ENCODE data around the gene IL34. TPM values are rescaled to one million over a fixed set of nuclear protein-coding genes. Genes with fewer than 3 reads are reported as not detected.
A peak's percentile ranks its signal among the peaks of the same experiment; 100 is the strongest.

IL34 gene
- total and polyA plus RNA-seq, 2 of the 8 experiments (the other 6 are each of a cell fraction or from before 2014, with no cell fraction given): 4.6 to 5.6 TPM

DNA sequence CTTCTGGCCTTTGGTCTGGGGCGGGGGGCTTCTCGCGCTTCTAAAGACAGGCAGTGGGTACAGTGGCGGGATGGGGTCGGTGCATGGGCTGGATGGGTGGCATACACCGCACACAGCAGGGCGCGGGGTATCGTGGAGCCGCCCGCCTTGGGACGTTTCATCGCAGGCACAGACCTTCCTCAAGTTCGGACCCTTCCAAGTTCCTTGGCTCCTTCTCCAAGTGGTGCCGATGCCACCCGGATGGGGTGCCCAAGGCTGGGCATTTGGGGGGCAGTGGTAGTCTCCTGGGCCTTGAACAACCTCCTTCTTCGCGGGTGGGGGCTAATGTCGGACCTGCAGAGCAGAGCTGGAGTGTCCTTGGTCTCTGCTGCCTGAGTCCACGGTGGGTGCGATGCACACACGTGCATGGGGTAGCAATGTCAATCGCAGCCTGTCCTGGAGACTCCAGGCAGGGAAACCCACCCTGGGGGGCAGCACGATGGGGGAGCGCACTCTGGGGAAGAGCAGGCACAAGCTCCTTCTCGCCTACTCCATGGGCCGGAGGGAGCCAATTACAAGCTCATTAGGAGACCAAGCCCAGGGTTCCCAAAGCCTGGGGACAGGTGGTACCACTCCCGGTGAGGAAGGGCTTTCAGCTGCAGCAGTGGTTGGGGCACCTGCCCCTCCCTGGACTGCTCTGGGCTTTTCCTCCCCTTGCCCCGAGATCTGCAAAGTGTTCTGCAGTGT lies 40.2 kb downstream of the IL34 start:
- no peak overlapping the region for H2AFZ ChIP-seq (ENCODE audit: low read length)
- H3K14ac ChIP-seq (ENCODE audit: insufficient read length): no peak overlapping the region
- FAIRE-seq (no peak), DNase-seq (ENCODE audit: low read depth in 1 of 2, low spot score in 2 of 2) (no peak)
- WGBS, 2 experiments (ENCODE audit: extremely low coverage in 1 of 2, insufficient coverage in 1 of 2, insufficient read length in 1 of 2, insufficient replicate concordance in 2 of 2, low coverage in 1 of 2, low lambda C conversion rate in 2 of 2, missing lambda C conversion rate in 1 of 2): 56% methylated on average over 24 of the region's 29 CpGs; no CpG with 5 or more reads in 1 of the 2 experiments
- ChIA-PET POLR2A (ENCODE audit: partially characterized antibody) (interaction anchor here (0.8 to 2.2 kb wide), 5 partner anchors 10 to 75 kb away, joined by 3 to 13 read pairs (median 5); no protein-coding TSS in a partner anchor), CTCF (ENCODE audit: partially characterized antibody) (interaction anchor here (0.6 to 6.8 kb wide), 9 partner anchors 9 to 1075 kb away, joined by 3 to 57 read pairs (median 7); no protein-coding TSS in a partner anchor)
- H4K5ac ChIP-seq (ENCODE audit: insufficient read length, low read depth, low read length): no peak overlapping the region
- peak; percentile 18 for TF ChIP-seq KDM4A (IDR thresholded peaks at IDR 0.05; ENCODE audit: low read depth, low read length, severe bottlenecking)
- TF ChIP-seq, protein P1, sequence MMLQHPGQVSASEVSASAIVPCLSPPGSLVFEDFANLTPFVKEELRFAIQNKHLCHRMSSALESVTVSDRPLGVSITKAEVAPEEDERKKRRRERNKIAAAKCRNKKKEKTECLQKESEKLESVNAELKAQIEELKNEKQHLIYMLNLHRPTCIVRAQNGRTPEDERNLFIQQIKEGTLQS (IDR thresholded peaks at IDR 0.05; ENCODE audit: insufficient read depth, low read depth, low read length): no peak
- H3K23me2 ChIP-seq (ENCODE audit: low read depth, low read length): peaks cover 6% of the 10 kb centered on the region; the same call in 1 of the 2 replicates
- H3K18ac ChIP-seq (ENCODE audit: extremely low read depth, low read length): peak overlapping the region; percentile 5; the same call in 1 of the 2 replicates
- peak overlapping the region; percentile 13; the same call in 1 of the 2 replicates for H2BK5ac ChIP-seq (ENCODE audit: low read depth, low read length)
- 0 out of 2 replicates have a peak overlapping the region, but pooled peaks have one; percentile 48 for H2BK15ac ChIP-seq (ENCODE audit: low read length)
- no peak overlapping the region for H3K9ac ChIP-seq (replicated peaks in 1 of 4; ENCODE audit: extremely low read depth in 1 of 4, low read depth in 3 of 4, low read length in 3 of 4)
- H3K79me2 ChIP-seq (ENCODE audit: control insufficient read depth in 1 of 2, insufficient read depth in 2 of 2, low read length in 2 of 2): no peaks in the 10 kb centered on the region; a peak in 1 of 4 replicates
- peak overlapping the region; percentile 76; the same call in 1 of the 2 replicates for H2BK12ac ChIP-seq (ENCODE audit: low read depth, low read length)
- H3K56ac ChIP-seq (replicated peaks; ENCODE audit: insufficient read length, low read depth, low read length): no peak overlapping the region
- H2BK120ac ChIP-seq (replicated peaks; ENCODE audit: low read depth, low read length): no peak overlapping the region
- no peaks in the 10 kb centered on the region for H3K36me3 ChIP-seq (ENCODE audit: control insufficient read depth in 2 of 4, insufficient read depth in 4 of 4, low read length in 3 of 4)
- H3K9me3 ChIP-seq (ENCODE audit: insufficient read depth in 2 of 2, low read depth in 1 of 2, low read length in 1 of 2): no peaks in the 10 kb centered on the region
- H3K23ac ChIP-seq (ENCODE audit: insufficient read length): no peak overlapping the region
- H2BK20ac ChIP-seq (ENCODE audit: low read length): no peak overlapping the region
- H2AK5ac ChIP-seq (ENCODE audit: low read depth, low read length): no peak overlapping the region
- H3K4me2 ChIP-seq (ENCODE audit: insufficient read depth in 1 of 2, low read depth in 2 of 2, low read length in 2 of 2): peak overlapping the region; percentile 14 to 65; a peak in 3 of 4 replicates
- peak overlapping the region; percentile 21 to 57 (median 38); a peak in 7 of 8 replicates for H3K4me3 ChIP-seq (ENCODE audit: extremely low read depth in 1 of 4, insufficient read depth in 2 of 4, low read depth in 3 of 4, low read length in 4 of 4)
- no peak overlapping the region for H3K27ac ChIP-seq (ENCODE audit: low read depth, low read length)
- H4K20me1 ChIP-seq (replicated peaks in 1 of 2; ENCODE audit: control insufficient read depth in 1 of 2, insufficient read depth in 2 of 2, low read length in 2 of 2): peaks cover 4 to 9% of the 10 kb centered on the region in 2 experiments
- H3K27me3 ChIP-seq (replicated peaks in 1 of 4; ENCODE audit: control insufficient read depth in 3 of 4, extremely low read depth in 1 of 4, insufficient read depth in 3 of 4, low read length in 3 of 4): peaks cover 0 to 8% (median 3%) of the 10 kb centered on the region in 4 experiments; a peak in 4 of 7 replicates
- peaks cover 0 to 21% (median 14%) of the 10 kb centered on the region in 4 experiments; a peak in 6 of 7 replicates for H3K4me1 ChIP-seq (replicated peaks in 1 of 4; ENCODE audit: control insufficient read depth in 3 of 4, insufficient read depth in 4 of 4, low read length in 3 of 4)
- H3K79me1 ChIP-seq (ENCODE audit: low read depth, low read length): peaks cover 3% of the 10 kb centered on the region; the same call in 1 of the 2 replicates
- peak overlapping the region; percentile 92 for H4K91ac ChIP-seq (replicated peaks; ENCODE audit: insufficient read length, low read length)
- H3K4ac ChIP-seq (replicated peaks; ENCODE audit: insufficient read length, low read depth, low read length): no peak overlapping the region
- peak overlapping the region; percentile 74 for H4K8ac ChIP-seq (ENCODE audit: extremely low read depth, insufficient read depth, low read length)

All from H1 (cell line).